ENCODE measurements around the gene FAM124A. TPM values are rescaled to one million over a fixed set of nuclear protein-coding genes. Genes with fewer than 3 reads are reported as not detected.
A peak's percentile ranks its signal among the peaks of the same experiment; 100 is the strongest.

The FAM124A gene
- total and polyA plus RNA-seq, 7 donors, result 0.23 to 18.3 (median 11.7) TPM

DNA sequence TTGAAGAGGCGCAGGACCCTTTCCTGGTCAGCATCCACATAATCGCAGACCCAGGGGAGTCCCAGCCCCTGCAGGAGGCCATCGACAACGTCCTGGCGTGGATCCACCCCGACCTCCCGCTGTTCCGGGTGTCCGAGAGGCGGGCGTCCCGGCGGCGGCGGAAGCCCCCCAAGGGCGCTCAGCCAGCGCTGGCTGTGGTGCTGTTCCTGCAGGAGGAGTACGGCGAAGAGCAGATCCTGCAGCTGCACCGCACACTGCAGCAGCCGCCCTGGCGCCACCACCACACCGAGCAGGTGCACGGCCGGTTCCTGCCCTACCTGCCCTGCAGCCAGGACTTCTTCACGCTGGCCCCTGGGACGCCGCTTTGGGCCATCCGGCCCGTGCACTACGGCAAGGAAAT, 29.3 kb downstream of the FAM124A start:
- DNase-seq, result no peak
- TF ChIP-seq POLR2A (IDR thresholded peaks at IDR 0.05) (no peak), EP300 (IDR thresholded peaks at IDR 0.05) (no peak), CTCF (IDR thresholded peaks at IDR 0.05) (no peak), POLR2AphosphoS5 (IDR thresholded peaks at IDR 0.05) (no peak)
- Histone ChIP-seq H3K4me3 (no peak overlapping the region), H3K36me3 (peaks cover 0 to 11% (median 4%) of the 10 kb centered on the region in 4 donors), H3K27me3 (no peaks in the 10 kb centered on the region), H3K9me3 (no peaks in the 10 kb centered on the region), H3K27ac (peak overlapping the region in 2 of 4 donors; percentile 37 to 81), H3K4me1 (peaks cover 0 to 68% (median 30%) of the 10 kb centered on the region in 4 donors)
- WGBS, 2 donors, result 96 to 97% methylated on average over 31 of the region's 31 CpGs
- intact Hi-C loops (cut with DNase I), result no loop called here

DNA sequence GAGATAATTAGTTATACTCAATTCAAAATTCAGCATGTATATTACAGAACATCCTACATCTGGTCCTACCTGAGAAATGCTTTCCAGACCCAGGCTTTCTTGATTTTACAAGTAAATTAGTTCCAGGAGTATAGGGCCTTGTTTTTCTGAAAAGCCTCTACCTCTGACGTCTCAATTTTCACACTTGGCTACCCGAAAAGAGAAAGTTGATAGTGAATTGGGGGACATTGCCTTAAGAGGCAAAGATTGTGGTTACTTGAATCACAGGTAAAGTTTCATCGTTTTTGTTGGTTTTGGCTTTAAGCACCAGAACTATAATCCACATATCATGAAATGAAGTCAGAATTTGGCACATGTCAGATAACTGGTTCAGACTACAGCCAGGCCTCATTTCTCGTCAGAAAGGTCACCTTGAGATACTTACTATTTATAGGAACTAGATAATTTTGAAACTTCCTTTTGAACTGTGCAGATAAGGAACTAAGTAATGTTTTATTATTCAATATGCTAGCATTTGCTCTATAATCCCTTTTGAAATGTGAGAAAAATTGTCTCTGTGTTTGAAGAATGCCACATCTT, 30.8 kb downstream of the FAM124A start:
- no peak for TF ChIP-seq CTCF (IDR thresholded peaks at IDR 0.05)
- TF ChIP-seq POLR2AphosphoS5 (IDR thresholded peaks at IDR 0.05), result no peak
- TF ChIP-seq EP300 (IDR thresholded peaks at IDR 0.05), result no peak
- TF ChIP-seq POLR2A (IDR thresholded peaks at IDR 0.05), result no peak
- WGBS, 2 donors, result 64 to 68% methylated on average over 4 of the region's 4 CpGs
- H3K9me3 ChIP-seq, result no peaks in the 10 kb centered on the region
- intact Hi-C loops (cut with DNase I), result no loop called here
- peaks cover 0 to 20% (median 4%) of the 10 kb centered on the region in 4 donors for H3K36me3 ChIP-seq
- DNase-seq, result no peak
- no peak overlapping the region for H3K4me3 ChIP-seq
- no peaks in the 10 kb centered on the region for H3K27me3 ChIP-seq
- H3K27ac ChIP-seq, result peak overlapping the region in 2 of 4 donors; percentile 16 to 22
- peaks cover 0 to 52% (median 16%) of the 10 kb centered on the region in 4 donors for H3K4me1 ChIP-seq

GRCh38 chr13:51255556-51255955, 33.4 kb downstream of the FAM124A start:
- Histone ChIP-seq H3K4me3 (no peak overlapping the region), H3K27ac (no peak overlapping the region), H3K36me3 (peaks cover 0 to 20% (median 4%) of the 10 kb centered on the region in 4 donors), H3K4me1 (peaks cover 0 to 31% (median 15%) of the 10 kb centered on the region in 4 donors), H3K27me3 (no peaks in the 10 kb centered on the region), H3K9me3 (no peaks in the 10 kb centered on the region)
- no peak for DNase-seq
- intact Hi-C loops (cut with DNase I), result no loop called here
- no peak for TF ChIP-seq POLR2AphosphoS5 (IDR thresholded peaks at IDR 0.05)
- no peak for TF ChIP-seq POLR2A (IDR thresholded peaks at IDR 0.05)
- no peak for TF ChIP-seq CTCF (IDR thresholded peaks at IDR 0.05)
- no peak for TF ChIP-seq EP300 (IDR thresholded peaks at IDR 0.05)
- WGBS, 2 donors, result 94 to 96% methylated on average over 1 of the region's 1 CpG

GRCh38 chr13:51257187-51257586, 35.0 kb downstream of the FAM124A start:
- H3K4me1 ChIP-seq, result peaks cover 0 to 35% (median 29%) of the 10 kb centered on the region in 4 donors
- no peak overlapping the region for H3K27ac ChIP-seq
- H3K36me3 ChIP-seq, result peaks cover 0 to 12% (median under 1%) of the 10 kb centered on the region in 4 donors
- TF ChIP-seq EP300 (IDR thresholded peaks at IDR 0.05) (no peak), CTCF (IDR thresholded peaks at IDR 0.05) (no peak), POLR2AphosphoS5 (IDR thresholded peaks at IDR 0.05) (no peak), POLR2A (IDR thresholded peaks at IDR 0.05) (no peak)
- H3K9me3 ChIP-seq, result no peaks in the 10 kb centered on the region
- no peak overlapping the region for H3K4me3 ChIP-seq
- intact Hi-C loops (cut with DNase I), result no loop called here
- DNase-seq, result no peak
- 97 to 100% methylated on average over 2 of the region's 2 CpGs for WGBS, 2 donors
- no peaks in the 10 kb centered on the region for H3K27me3 ChIP-seq
